NCI-H146 treated with DMSO at 0.1 percent for 48 hours (cell line): Measurements from ENCODE around the gene WWC2.
"Not testable (repeated sequence)": the region's sequence is repeated elsewhere in the genome, so short reads cannot be mapped to it uniquely, and the experiment has no call there.

Source experiments
- DNase-seq: peaks from one replicate; lab custom pipeline; 2025; ENCODE audit not compliant: unreplicated experiment; lab: John Stamatoyannopoulos, UW

The WWC2 gene

GRCh38 chr4:183141997-183142396 is 42.9 kb downstream of the WWC2 start:
- no peak for DNase-seq

GRCh38 chr4:183142571-183143550 is 43.8 kb downstream of the WWC2 start:
- no peak for DNase-seq

GRCh38 chr4:183144787-183145186 is 45.7 kb downstream of the WWC2 start:
- DNase-seq: no peak

- no peak for DNase-seq
Measured at GRCh38 chr4:183145773-183146172, 46.7 kb downstream of the WWC2 start.

- no peak for DNase-seq
Measured at GRCh38 chr4:183146478-183146877, 47.4 kb downstream of the WWC2 start.

- no peak for DNase-seq
Measured at GRCh38 chr4:183147196-183147595, 48.1 kb downstream of the WWC2 start.

- DNase-seq: no peak
Measured at GRCh38 chr4:183147983-183148382, 48.9 kb downstream of the WWC2 start.

- no peak for DNase-seq
Measured at GRCh38 chr4:183149616-183150539, 50.8 kb downstream of the WWC2 start.

- not testable (repeated sequence) for DNase-seq
Measured at GRCh38 chr4:183150664-183151063, 51.6 kb downstream of the WWC2 start.

- DNase-seq: not testable (repeated sequence)
Measured at GRCh38 chr4:183152232-183152631, 53.2 kb downstream of the WWC2 start.

- no peak for DNase-seq
Measured at GRCh38 chr4:183153190-183153916, 54.3 kb downstream of the WWC2 start.

- DNase-seq: no peak
Measured at GRCh38 chr4:183154701-183155391, 55.8 kb downstream of the WWC2 start.

GRCh38 chr4:183155450-183156184 is 56.6 kb downstream of the WWC2 start:
- DNase-seq: no peak

- DNase-seq: no peak
Measured at GRCh38 chr4:183157215-183157614, 58.2 kb downstream of the WWC2 start.

- no peak for DNase-seq
Measured at GRCh38 chr4:183158062-183158461, 59.0 kb downstream of the WWC2 start.

- no peak for DNase-seq
Measured at GRCh38 chr4:183161630-183162029, 62.6 kb downstream of the WWC2 start.

- DNase-seq: no peak
Measured at GRCh38 chr4:183163135-183163534, 64.1 kb downstream of the WWC2 start.

GRCh38 chr4:183164963-183165362 is 65.9 kb downstream of the WWC2 start:
- DNase-seq: no peak

- DNase-seq: no peak
Measured at GRCh38 chr4:183165376-183165775, 66.3 kb downstream of the WWC2 start.

- no peak for DNase-seq
Measured at GRCh38 chr4:183170894-183171293, 71.8 kb downstream of the WWC2 start.
